K562 treated with DMSO at 1 percent for 24 hours (cell line): Measurements from ENCODE around the gene MYH4. TPM values are rescaled to one million over a fixed set of nuclear protein-coding genes. Genes with fewer than 3 reads are reported as not detected.

ENCODE experiments used
- total RNA-seq: library from RNA; unstranded; fragments of 300-600 nt; gene quantifications from 2 replicates; pipeline ENCODE4 v1.2.3, GENCODE V29; 2022; ENCODE audit warnings: low read depth; ENCODE audit not compliant: insufficient read depth

Gene MYH4
- total RNA-seq, result not detected in 2 replicates

GRCh38 chr17:10469459-10469858, at the start of gene MYH4:
Gene MYH4 (minus strand): TSS chr17:10469559. CDS start chr17:10466745, 2,814 bp downstream.

GRCh38 chr17:10518271-10519037, 49.1 kb upstream of the MYH4 start, which contains the start of gene MYH1:
Gene MYH1 (minus strand): TSS chr17:10518542. CDS start chr17:10516642, 1,900 bp downstream.

DNA sequence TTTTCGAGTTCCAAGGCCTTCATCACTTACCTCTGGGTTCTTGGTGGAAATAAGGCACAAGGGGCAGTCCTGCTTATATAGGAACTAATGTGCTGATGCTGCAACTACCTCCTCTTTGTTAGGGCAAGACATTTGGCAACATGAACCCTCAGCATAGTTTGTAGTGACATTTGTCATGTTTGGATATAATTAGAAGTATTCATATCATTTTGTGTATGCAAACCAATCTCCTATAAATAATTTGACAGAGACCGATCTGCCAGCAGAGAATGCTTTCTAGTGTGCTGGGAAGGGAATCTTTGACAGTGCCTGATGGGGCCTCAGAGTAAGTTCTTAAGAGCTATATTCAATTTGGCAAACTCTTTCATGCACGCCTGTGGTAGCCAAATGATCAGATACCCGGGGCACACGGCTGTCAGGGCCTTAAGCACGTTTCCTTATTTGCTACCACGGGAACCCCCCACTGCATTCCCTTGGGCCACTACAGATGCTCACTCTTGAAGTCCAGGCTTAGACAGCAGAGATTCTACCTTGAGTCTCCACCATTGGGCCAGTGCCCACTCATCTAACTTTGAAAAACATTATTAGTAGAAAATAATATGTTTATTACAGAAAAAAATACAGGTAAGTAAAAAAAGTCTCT, 47.3 kb downstream of the MYH4 start, which contains the start of gene MYH8:
Gene MYH8 (minus strand): TSS at position 51 of the 643 bp plus-strand sequence. CDS start 1,723 bp downstream, outside the sequence.

Other genes with a start within 250 kb of the MYH4 start
- not detected in 2 replicates for gene MYH13, start 96.6 kb downstream of the MYH4 start, total RNA-seq
- gene MYH8, start 47.6 kb downstream of the MYH4 start, total RNA-seq, result not detected in 2 replicates
- not detected in 2 replicates for gene MYH1, start 49.0 kb upstream of the MYH4 start, total RNA-seq
- gene MYH2, start 80.1 kb upstream of the MYH4 start, total RNA-seq, result not detected in 2 replicates
- gene MYH3, start 187.8 kb upstream of the MYH4 start, total RNA-seq, result 0.15 and 0.19 TPM in 2 replicates
- gene SCO1, start 228.0 kb upstream of the MYH4 start, total RNA-seq, result 6.5 and 7.8 TPM in 2 replicates
- gene ADPRM, start 228.0 kb upstream of the MYH4 start, total RNA-seq, result 5.2 and 6.3 TPM in 2 replicates